ENCODE measurements around the gene PCSK6.
"Not testable (repeated sequence)": the region's sequence is repeated elsewhere in the genome, so short reads cannot be mapped to it uniquely, and the experiment has no call there.

PCSK6 gene

DNA sequence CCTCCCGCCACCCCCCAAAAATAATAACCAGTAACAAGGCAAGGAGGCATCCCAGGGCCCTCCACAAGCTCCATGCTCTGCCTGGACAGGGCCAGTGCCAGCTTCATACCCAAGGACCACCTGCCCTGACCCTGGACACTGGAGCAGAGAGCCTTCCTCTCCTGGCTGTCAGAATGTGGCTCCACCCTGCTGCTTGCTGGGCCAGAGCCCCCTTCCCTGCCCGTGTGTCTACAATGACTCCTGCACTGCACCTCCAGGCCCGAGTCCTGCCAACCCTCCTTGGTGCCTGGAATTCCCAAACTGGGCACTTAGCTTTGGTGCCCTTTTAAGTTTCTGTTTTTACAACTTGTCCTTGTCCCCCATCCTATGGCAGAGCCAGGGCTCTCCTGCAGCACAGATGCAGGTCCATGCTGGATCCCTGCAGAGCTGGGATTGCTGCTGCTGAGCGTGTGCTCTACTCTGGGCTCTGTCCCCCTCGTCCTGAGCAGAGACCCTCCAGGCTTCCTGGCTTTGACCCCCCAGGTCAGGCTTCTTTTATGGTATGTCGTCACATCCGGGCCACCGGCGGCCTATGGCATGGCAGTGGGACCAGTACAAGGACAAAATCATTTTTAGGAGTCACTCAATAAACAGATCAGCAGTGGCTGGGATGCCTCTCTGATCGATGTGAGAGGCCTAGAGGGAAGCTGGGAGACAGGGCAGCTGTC, 183.0 kb downstream of the PCSK6 start:
- DNase-seq: no peak

GRCh38 chr15:101305820-101306255, 183.7 kb downstream of the PCSK6 start:
- DNase-seq: no peak

DNA sequence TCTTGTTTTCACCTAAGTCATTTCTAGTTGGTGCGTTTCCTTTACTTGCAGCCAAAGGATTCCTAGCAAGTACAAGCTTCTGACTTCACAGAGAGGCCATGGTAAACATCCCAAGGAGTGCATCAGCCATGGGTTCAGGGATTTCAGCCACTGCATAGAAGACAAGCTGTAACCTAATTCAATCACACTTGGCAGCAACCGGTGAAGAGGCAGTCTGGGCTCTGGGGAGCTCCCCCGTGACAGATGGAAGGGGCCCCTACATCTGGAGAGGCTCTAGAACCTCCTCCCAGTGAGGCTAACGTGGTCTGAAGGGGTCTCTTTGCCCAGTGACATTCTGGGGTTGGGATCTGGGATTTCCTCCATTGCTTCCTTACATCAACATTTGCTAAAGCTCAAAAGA, 186.1 kb downstream of the PCSK6 start:
- DNase-seq: no peak

DNA sequence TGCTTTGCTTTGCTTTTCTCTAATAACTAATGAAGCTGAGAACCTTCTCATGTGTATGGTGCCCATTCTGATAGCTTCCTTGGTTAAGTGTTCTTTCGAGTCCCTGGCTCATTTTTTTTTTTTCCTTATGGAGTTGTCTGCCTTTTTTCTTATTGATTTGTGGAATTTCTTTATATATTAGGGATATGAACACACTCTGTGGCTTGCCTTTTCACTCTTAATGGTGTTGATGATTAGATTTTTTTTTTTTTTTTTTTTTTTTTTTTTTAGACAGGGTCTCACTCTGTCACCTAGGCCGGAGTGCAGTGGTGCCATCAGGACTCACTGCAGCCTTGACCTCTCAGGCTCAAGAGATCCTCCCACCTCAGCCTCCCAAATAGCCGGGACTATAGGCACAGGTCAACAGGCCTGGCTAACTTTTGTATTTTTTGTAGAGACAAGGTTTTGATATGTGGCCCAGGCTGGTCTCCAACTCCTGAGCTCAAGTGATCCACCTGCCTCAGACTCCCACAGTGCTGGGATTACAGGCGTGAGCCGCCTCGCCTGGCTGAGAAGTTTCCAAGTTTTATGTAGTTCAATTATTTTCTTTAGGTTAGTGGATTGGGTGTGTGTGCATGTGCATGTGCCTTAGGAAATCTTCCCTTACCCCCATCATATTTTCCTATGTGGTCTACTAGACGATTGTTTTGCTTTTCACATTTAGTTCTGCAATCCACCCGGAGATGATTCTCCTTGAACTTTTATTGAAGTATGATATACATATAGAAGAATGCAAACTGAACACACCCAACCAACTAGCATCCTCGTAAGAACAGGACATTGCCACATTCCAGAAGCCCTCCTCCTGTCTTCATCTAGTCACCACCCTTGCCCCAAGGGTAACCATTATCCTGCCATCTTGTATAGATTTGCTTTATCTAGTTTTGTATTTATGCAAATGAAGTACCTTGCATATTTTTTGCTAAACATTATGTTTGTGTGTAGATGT, 192.8 kb downstream of the PCSK6 start:
- no peak for DNase-seq

GRCh38 chr15:101295607-101296161, 193.8 kb downstream of the PCSK6 start:
- DNase-seq: no peak

GRCh38 chr15:101294731-101295606, 194.5 kb downstream of the PCSK6 start, which contains the start of gene SNRPA1:
TSS of gene SNRPA1 (minus strand) at chr15:101295248. CDS start at chr15:101295178, 70 bp downstream.
- DNase-seq: peak; percentile 90 to 97 (median 96)

DNA sequence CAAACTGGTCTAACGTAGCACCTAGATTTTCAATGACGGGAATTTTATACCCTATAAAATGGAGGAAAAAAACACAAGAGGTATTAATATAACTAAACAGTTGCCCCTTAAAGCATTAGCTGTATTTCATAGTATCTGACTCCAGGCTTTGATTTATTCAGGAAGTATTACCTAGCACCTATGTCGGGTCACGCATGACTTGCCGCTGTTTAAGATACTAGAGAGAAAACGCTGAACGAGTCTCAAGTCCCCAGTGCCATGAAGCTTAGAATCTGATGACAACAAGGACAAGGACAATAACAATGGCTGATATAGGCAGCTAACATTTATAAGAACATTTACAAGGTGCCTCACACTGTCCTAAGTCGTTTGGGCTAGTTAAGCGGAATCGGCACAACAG, 196.4 kb downstream of the PCSK6 start:
- no peak for DNase-seq

DNA sequence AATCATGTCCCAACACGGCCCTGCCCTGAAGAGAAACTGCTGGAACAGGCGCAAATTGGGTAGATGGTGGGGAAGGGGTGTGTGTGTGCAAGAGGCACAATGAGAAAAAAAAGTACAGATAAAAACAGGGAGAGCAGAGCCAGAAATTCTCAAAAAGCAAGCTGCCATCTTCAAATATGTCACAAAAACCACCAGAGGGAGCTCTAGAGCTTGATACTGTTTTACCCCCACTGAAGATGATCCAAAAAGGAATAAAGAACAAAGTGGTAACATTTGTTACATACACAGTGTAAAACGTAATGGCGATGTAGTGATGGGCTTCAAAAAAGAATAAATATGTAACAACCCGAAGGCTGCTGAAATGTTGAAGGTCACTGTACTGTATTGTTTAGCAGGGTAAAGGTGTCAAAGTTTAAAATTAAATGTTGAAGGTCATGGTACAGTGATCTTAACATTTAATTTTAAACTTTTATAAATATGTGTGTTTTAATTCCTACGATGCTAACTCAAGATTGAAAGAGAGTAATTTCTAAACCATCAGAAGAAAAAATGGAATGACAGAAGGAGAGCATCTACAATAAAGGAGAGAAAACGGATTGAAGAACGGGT, 200.5 kb downstream of the PCSK6 start:
- DNase-seq: peak in 4 of 6 experiments; percentile 2 to 71 (median 49)

- not testable (repeated sequence) for DNase-seq
Measured at GRCh38 chr15:101287342-101287741, 202.2 kb downstream of the PCSK6 start.

GRCh38 chr15:101286471-101287114, 202.9 kb downstream of the PCSK6 start:
- no peak for DNase-seq

- DNase-seq: no peak
Measured at GRCh38 chr15:101283931-101284330, 205.6 kb downstream of the PCSK6 start.

DNA sequence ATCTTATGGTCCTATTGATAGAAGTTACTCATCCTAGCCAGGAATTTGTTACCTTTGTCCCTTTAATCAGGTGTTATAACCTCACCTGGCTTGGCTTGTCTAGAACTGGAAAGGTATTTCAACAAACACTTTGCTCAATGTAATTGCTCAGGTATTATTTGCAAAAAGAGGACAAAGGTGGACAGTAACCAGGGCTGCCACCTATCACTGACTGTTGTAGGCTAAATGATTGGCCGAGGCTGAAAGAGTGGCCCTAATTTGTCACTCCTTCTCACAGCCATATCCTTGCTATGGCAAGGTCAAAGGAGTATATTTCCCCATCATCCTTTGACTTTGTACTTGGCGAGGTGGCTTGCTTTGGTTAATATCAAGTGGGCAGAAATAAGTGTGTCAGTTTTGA, 209.5 kb downstream of the PCSK6 start:
- no peak for DNase-seq

DNA sequence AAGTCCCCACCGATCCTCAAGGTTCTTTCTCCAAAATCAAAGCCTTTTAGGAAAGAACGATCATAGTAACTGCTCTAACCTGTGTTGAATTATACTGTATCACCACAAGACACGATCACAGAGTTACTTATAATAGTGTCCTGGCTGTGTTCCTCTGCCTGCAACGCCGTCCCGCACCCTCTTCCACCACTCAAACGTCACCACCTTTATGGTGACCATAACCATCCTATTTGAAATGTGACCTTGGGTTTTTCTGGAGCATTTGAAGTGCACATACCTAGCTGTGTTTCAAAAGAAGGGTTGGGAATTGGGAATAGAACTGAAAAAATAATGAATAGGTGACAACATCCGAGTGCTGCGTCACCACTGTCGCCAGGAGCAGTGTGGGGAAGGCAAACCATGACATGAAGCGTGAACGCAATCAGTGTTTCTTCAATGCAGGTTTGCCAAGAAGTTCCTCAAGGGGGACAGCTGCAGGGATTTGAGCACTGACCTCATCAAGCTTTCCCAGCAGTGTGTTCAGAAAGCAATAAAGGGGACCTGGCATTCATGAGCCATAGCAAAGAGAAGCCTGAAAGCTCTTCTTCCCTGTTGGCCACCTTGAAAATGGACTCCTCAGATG, 211.5 kb downstream of the PCSK6 start:
- DNase-seq: no peak

- peak; percentile 55 to 83 (median 80) for DNase-seq
Measured at GRCh38 chr15:101277038-101277822, 212.3 kb downstream of the PCSK6 start, which contains the start of gene SELENOS. TSS of gene SELENOS (minus strand) at chr15:101277485. CDS start at chr15:101277417, 68 bp downstream.

GRCh38 chr15:101276501-101277037, 212.9 kb downstream of the PCSK6 start:
- no peak for DNase-seq

DNA sequence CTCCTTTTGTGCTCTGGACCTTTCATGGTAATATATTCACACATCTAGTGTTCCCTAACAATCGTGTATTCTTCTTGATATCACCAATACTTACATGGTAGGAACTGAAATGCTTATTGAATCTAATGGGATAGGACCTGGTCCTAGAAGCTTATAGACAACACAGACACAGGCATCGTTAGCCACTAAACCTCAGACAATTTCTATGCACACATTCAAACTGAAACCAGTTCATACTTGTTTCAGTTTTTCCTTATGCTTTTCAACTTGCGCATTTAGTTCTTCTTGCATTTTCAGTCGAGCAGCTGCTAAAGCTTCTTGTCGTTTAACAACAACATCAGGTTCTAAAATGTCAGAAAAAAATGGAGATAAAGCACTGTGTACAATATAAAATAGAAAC, 214.5 kb downstream of the PCSK6 start:
- DNase-seq: no peak

DNA sequence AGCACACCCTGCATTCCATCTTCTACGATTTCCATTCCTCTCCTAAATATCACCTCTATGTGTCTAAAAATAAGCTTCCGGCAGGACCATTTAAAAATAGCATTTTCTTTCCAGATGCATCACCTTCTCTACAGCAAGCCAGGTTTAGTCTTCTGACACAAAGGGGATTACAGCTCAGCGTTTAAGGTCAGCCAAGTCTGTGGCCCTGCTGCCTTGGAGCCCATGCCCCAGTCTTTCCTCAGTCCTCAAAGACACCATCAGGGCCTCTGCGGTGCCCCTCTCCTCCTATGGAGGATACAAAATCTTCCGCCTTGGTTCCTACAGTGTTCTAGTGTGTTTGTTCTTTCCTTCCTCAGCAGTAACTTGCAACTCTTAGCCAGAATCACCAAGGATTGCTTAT, 216.0 kb downstream of the PCSK6 start:
- DNase-seq: no peak

DNA sequence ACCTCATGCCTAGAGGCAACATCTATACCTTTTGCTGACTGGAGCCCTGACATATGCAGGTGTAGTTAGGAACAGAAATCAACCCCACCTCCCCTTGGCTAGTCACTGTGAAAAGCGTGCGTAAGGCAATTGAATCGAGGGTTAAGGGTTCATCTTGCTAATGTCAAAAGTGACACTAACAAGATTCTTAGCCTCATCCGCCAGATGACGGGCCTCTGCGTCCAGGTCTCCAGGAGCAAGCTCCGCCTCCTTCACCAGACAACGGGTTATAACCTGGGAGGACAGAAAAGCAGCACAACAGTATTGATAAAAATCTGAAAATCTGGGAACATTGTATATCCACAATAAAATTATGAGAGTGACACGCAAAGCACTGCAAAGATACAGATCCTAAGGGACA, 216.9 kb downstream of the PCSK6 start:
- DNase-seq: no peak

DNA sequence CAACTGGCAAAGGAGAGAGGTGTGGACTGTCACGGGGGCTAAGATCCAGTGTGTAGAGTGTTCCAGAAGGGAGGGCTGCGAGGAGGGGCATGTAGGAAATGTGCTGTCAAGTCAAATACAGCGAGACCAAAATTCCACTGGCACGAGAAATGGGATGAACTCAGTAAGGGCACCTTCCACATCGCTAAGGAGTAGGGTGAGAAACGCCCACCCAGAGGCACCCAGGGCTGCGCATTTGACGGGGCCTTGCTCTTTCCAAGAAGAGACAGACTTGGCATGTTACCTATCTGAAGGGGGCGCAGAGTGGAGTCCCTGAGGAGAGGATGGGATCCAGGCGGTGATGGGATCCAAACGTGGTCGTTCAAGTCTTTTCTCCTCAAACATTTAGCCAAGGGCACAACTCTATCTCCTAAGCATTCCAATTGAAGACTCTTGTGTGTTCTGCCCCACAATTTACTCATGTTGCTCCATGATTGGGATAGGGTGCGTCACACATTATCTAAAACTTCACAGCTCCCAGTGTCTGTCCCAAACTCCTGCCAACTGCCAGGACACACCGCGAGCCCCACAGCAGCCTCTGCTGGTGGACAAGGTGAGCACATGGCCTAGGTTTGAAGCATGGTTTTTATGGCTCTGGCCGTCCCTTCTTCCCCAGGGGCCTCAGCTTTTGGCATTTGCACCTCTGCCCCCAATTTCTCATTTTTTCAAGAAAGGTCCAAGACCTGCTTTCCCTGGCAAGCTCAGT, 219.9 kb downstream of the PCSK6 start:
- DNase-seq: no peak
